HG03095 (cell line): ENCODE measurements around the gene PLPP3.

Source experiments
- ATAC-seq: cut with Tn5 transposase; IDR thresholded peaks from one replicate; pipeline ENCODE4 v1.9.1; 2021; ENCODE audit warnings: moderate library complexity; ENCODE audit not compliant: unreplicated experiment

Gene PLPP3

DNA sequence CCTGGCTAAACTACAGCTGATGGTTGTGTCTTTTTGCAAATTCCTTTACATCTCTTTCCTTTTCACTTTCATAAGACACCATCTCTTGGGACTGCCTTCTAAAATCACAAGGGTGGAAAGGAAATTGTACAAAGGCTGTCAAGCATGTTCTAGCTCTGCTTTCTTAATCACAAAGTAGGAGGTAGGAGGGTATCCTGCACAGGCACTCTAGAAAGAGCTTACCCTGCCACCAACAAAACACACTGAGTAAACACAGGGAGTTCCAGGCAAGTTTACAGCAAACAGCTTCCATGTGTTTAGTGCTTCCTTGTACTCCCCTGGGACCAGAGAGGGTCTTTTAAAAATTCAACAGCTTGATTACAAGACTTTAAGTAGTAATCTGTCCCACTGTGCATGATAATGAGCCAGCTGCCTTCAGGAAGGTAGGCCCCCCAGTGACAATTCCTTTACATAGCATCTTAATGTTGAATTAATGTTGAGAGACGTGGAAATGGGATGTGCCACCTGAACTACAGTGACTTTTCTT, 2.4 kb downstream of the PLPP3 start:
- no peak for ATAC-seq

DNA sequence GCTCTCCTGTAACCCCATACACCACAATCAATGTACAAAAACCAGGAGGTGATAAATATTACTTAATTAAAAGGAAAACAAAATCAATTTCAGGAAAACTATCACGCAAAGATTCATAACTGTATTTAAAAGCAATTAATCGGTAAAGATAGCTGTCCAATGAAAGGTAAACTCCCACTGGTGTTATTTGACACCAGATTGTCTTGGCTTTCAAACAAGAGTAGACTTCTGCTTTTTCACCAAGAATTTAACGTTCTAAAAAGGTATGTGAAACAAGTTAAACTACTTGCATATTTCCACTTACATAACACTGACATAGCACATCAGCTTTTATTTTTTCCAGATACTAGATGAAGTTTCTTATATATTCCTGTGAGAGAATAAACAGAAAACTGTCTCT, 3.5 kb downstream of the PLPP3 start:
- no peak for ATAC-seq

DNA sequence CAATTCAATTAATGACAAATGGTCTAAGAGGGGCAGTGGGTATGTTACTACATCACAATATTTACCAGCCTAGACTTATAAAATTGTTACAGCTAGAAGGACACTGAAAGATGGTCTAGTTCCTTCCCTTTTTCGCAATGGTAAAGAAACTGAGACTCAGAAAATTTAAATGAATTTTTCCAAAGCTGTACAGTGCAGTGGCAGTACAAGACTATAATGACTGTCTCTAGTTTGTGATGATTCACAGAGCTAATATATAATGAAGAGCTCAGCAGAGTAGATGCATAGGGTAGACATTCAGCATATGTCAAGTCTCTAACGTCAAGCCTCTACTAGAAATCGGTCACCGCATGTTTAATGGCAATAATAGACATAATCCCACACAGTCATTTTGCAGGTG, 4.6 kb downstream of the PLPP3 start:
- ATAC-seq: no peak

DNA sequence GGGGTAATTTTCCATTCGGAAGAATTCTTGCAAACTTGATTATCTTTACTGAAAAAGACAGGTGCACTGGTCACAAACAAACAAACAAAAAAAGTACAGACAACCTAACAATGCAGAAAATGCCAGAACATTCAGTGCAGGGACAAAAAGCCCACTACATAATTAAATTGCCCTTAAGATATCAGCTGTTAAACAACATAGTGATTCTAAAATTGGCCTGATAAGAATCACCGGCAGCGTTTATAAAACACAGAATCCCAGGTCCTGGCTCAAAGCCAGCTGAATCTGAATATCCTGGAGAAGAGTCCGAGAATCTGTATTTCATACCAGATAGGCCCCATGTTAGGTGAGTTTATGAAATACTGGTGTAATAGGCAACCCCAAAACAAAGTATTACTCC, 6.1 kb downstream of the PLPP3 start:
- ATAC-seq: no peak

DNA sequence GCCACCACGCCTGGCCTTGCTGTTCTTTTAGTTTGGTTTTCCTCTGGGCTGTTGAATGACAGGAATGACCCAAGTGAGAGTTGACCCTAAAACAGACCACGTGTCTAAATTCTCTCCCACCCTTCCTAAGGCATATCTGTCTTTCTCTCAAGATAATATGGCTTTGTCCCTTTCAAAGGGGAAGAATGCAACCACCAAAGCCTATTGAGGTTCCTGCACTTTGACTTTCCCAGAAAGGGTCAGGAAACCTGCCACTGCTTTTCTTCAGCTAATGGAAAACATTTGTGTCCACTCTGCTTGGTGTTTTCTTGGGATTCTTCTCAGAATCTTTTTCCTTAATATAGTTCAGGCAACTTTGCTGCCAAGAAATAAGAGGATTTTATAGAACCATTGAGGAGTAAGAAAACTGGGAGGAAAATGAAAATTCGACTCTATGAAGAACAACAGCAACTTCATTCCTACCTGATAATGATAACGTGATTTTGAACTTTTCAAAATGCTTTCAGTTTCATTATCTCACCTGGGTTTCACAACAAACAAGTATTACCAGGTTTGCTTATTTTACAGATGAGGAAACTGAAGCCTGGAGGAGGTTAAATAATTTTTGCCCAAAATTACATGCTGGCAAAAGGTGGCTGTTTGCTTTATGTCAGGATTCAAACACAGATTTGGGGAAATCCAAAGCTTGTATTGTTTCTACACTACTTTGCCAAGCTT, 6.9 kb downstream of the PLPP3 start:
- ATAC-seq: no peak

DNA sequence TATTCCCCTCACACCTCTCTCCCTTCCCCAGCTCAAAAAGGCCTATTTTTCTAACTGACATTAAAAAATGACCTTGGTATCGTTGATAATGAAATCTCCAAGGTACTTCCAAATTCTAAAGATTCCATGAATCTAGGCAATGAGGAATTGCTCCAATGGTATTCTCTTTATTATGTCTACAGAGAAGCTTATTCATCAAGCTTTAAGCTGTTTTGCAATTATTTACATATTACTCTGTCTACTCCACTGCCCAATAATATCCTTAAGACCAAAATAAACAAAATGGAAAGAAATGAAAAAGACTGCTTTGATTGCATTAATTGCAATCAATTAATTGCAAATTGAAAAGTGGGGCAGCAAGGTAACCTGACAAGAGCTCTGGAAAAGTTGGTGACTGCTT, 7.9 kb downstream of the PLPP3 start:
- ATAC-seq: no peak

DNA sequence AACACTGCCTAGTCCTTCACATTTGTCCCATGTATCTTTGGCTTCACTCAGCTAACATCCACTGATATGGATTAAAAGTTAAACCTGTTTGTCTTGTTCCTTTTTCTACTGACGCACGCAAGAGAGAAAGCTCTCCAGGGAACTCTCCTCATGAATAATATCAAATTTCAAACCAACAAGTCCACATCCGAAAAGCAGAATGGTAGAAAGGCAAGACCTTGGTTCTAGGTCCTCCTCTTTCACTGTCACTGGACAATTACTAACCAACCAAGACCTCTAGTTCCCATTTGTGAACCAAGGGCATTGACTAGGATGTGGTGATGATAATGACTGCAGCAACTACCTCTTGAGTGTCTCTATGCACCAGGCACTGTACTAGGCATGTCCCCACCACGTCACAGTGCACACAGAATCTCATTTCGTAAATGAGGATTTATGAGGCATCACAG, 8.4 kb downstream of the PLPP3 start:
- no peak for ATAC-seq

DNA sequence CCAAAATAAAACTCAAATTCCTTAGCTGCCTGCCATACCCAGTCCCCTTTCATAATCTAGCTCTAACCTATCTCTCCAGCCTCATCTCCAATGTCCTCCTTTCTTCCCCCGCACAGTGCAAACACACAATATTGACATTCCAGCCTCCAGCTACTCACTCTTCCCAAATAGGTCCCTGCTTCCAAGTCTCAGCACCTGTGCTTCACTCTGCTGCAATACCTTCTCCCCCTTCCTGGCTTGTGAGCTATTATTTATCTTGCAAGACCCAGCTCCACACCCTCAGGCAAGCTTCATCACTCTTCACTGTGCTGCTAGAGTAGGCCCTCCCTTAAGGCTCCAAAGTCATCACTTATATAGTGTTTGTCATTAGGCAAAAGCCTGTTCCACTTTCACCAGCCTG, 9.7 kb downstream of the PLPP3 start:
- no peak for ATAC-seq

DNA sequence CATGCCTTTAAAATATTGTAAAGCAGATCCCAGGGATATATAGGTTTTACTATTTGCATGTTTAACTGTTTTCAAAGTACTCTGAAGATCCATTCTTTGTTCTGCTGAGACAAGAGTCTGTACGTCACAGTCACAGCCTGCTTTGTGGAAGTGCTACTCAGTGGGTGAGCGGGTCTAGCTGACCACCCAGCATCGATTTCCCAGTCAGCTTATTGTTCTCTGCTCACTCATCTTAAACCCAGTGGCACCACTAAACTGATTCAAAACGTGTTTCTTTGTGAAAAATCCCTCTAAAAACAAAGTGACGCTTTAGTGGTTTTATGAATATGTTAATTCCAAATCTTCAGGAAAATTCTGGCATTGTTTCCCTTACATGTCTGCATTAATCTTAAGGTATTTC, 12.4 kb downstream of the PLPP3 start:
- ATAC-seq: no peak

DNA sequence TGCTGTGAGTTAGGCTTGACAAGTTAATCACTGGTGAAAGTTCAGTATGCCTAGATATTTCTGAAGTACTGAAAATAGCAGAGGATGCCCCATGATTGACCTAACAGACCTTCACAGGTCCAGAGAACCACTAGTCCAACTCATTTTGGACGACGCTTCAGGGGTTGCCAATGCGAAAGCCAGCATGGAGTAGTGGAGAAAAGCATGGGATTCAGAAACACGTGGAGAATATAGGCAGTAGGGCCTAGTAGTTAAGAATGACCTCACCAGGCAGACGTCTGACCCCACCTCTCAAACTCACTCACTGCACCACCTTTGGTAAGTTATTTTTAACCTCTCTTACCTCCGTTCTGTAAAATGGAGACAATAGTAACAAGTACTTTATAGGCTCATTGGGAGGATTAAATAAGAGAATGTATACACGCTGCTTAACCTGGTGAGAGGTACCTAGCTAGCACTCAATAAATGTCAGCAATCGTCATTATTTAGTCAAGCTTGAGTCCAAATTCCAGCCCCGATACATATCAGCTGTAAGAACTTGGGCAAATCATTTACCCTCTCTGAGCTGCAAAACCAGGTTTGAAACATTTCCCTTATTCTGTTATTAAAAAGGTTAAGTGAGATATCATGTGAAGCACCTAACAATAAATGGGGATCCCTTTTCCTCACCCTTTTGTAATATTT, 13.2 kb downstream of the PLPP3 start:
- no peak for ATAC-seq

DNA sequence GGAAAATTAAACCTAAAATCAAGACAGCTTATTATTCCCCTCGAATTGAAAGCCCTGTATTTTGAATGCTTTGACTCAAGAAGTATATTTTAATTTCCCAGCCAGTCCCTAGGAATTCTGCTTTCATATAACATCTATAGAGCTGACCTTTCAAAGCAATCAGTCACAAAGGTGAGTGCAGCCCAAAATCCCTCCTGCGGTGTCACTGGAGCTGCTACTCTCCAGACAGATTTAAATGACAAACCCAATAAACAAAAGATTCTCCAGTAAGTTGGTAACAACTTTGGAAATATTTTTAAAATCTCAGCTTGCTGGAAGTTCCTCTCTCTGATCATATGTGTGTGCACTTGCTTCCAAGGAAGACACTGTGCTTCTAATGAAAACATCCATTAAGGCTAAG, 14.7 kb downstream of the PLPP3 start:
- no peak for ATAC-seq

DNA sequence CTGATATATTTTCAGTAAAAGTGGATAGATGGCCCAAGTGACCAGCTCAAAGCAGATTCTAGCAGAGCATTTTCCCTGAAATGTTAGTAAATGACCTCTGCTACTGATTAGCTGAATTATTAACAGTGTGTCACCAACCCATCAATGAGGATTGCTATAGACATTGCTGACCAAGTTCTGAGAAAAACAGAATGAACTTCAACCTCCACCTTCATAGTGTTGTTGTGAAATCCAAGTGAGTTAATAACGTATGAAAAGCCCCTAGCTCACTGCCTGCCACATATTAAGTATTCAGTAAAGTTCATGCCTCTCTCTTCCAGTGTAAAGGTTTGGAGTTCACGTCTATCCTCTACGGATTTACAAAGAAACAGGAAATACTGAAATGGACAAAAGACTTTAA, 15.8 kb downstream of the PLPP3 start:
- no peak for ATAC-seq

DNA sequence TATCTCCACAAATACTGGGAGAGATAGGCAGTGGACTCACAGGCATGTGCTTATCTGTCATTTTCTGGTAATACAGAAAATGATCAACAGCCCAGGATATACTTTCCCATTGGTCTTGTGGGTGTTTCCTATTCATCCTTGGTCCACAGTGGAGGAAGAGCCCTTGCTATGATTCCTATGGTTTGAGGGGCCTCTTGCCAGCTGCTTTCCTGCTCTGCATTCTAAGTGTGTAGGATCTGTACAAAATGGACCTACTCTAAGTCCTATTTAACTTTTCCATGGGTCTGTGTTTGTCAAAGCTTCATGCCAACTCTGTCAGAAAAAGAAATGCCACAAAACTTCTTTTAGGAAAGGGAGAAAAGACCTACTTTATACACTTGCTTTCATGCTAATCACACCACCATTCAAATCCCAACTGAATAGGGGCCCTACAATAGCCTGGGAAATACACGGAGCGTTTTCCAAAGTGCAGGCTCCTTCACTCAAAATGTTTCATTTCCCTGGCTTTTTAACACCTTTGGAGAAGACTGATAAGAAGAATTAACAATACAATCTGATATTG, 16.4 kb downstream of the PLPP3 start:
- ATAC-seq: no peak

DNA sequence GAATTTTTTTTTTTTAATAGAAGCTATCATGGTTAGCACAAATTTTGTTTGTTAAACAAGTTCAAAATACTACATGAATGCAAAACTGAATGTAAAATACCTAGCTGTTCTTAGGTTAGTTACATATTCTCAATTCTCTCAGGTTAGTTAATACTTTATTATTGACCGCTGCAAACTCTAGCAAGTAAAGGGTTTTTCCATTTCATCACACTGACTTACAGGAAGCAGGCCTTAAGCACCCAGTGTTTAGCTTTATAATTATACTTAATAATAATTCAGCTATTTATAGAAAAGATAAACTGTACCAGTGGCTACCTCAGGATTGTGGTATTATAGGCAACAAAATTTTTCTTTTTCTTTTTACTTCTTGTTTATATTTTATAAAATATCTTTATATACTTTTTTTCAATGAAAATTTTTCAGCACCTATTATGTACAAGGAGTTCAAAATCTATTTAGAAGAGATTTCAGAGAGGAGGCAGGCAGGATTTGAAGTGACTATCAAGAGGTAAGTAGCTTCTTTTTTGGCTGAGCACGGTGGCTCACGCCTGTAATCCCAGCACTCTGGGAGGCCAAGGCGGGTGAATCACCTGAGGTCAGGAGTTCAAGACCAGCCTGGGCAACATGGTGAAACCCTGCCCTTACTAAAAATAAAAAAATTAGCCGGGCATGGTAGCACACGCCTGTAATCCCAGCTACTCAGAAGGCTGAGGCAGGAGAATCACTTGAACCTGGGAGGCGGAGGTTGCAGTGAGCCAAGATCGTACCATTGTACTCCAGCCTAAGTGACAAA, 17.9 kb downstream of the PLPP3 start:
- no peak for ATAC-seq

DNA sequence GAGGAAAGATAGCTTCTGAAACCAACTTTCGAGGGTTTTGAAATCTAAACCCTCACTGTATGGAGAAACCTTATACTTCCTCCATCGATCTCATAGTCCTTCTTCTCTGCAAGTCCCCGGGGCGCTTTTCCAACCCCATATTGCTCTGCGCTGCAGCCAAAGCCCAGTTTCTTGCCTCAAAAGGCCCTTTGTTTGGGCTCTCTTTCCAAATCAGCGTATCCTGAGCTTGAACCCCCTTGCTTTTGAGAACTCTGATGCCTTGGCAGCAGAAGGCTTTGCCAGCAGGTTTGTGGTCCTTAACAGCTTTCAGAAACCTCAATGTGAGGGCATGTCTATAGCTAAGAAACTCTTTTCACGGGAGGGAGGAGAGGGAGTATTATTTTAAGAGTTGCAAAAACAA, 21.6 kb downstream of the PLPP3 start:
- ATAC-seq: no peak

DNA sequence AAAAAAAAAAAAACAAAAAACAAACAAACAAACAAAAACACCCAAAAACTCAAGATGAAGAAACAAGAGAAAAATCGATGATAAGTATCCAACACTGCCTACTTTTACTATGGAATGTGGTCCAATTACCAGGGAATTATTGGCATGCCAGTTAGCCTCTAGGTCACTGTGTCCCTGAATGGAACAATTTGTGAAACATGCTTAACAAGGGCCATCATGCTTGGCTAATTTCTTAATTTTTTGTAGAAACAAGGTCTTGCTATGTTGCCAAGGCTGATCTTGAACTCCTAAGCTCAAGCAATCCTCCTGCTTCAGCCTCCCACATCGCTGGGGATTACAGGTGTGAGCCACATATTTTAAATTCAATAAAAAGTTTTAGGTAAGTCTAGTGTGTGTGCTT, 23.9 kb downstream of the PLPP3 start:
- ATAC-seq: no peak

DNA sequence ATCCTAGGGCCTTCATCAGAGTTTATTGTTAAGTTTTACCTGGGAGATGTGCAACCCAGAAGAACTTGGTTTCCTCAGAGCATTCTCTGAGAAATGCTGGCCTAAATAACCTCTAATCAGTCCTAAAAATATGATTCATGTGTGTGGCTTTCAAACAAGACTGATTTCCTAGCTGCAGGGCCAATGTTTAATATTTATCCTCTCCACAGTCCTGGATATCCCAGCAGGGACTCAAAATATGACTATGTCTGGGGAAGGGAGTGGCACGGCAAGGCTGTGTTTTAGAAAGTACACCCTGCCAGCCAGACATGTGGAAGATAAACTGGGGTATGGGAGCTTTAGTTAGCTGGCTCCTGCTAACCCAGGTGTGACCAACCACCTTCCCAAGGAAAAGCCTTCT, 26.3 kb downstream of the PLPP3 start:
- ATAC-seq: no peak

DNA sequence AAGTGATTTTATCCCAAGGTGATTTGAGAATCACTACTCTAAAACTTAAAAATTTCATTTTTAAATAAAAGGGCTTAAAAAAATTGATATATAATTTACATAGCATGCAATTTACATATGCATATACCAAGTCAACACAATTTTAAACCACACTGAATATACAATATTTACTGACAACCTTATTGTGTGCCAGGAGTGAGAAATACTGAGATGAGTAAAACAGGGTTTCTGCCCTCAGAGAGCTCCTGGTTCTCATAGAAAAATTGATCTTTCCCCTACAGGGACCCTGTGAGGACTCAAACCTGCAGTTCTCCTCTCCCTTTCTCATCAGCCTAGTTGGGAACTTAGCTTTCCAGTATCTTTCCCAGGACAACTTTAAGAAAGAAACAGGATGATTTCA, 27.0 kb downstream of the PLPP3 start:
- ATAC-seq: no peak

DNA sequence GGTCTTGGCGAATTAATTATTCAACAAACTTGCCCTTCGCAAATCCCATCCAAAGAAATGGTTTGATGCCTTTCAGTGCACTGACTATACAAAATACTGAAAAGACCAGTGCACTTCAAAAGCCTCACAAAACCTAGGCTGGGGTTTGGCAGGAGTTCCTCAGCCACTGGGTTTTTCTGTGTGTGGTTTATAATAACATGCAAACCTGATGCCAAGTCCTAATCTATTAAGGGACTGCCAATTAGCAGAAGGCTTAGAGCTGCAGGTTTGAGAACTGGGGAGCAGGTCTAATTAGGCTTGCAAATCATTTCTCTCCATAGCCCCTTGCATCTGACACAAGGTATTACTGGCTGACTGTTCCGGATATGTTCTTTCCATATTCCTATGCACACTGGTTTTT, 27.7 kb downstream of the PLPP3 start:
- no peak for ATAC-seq

DNA sequence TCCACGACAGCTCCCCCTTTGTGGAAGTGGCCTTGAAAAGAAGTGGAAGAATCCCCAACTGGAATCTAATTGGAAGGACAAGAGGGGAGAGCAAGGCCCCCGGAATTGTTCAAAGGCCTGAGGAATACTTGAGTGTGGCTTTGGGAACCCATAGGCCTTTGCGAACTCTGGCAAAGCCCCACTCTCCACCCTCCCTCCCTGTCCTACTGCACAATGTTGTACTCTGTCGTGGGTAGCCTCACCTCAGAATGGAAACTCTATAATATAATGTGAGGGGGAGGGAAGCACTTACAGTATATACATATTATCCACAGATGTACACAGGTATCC, 28.5 kb downstream of the PLPP3 start:
- no peak for ATAC-seq

DNA sequence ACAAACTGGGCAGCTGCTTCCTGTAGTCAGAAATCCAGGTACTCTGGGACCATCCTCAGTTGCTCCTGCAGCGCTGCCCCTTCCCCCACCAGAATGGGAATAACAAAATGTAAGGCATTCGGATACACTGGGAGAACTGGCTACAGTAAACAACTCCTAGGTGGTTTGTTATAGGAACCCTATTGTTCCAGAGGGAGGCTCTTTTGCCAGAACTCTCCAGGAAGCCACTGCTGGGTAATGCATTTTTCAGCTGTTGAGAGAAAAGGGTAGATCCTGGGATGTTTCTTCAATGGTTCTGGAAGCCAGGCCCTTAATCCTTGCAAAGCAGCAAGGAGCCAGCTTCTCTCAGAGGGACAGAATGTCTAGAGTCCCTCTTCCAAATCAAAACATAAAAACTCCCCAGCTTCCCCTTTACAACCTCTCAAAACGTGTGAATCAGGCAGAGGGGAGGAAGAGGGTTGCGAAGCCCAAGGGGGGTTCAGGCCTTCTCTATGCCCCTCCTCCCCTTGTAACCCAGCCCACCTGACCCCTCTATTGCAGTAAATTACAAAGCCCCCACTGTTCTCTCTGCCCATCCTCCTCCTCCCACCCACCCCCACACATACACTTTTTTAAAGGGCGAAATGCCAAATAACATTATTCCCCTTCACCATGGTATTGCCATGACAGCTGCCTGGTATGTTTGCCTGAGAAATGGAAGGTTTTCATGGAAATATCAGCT, 29.1 kb downstream of the PLPP3 start:
- no peak for ATAC-seq
